Kidney epithelial cell (primary cell): ENCODE results near the gene FAM89A. TPM values are rescaled to one million over a fixed set of nuclear protein-coding genes. Genes with fewer than 3 reads are reported as not detected.

Experiments
- DNase-seq: peaks from one replicate; pipeline ENCODE4 v3.0.0-alpha.2; 2010; ENCODE audit warnings: low read depth
- H3K27me3 ChIP-seq: 2 replicates; pipeline ENCODE4 v1.6.0; 2011; ENCODE audit warnings: low read length; ENCODE audit not compliant: control insufficient read depth, insufficient read depth
- H3K36me3 ChIP-seq: 2 replicates; pipeline ENCODE4 v1.5.1; 2011; ENCODE audit warnings: low read length; ENCODE audit not compliant: control insufficient read depth, insufficient read depth
- H3K4me3 ChIP-seq: 2 replicates; pipeline ENCODE4 v1.5.1; 2011; ENCODE audit warnings: low read depth, mild to moderate bottlenecking, control low read depth, low read length
- CTCF ChIP-seq: IDR thresholded peaks from 2 replicates; pipeline ENCODE4 v1.5.1; 2011; ENCODE audit warnings: mild to moderate bottlenecking, moderate library complexity, low read length, control low read depth, inconsistent platforms; ENCODE audit not compliant: insufficient read depth, poor library complexity, severe bottlenecking
- total RNA-seq: library from RNA; depleted of rRNA; stranded (reverse); fragments of >200 nt; gene quantifications from 2 replicates; pipeline ENCODE4 v1.2.3, GENCODE V29; 2015

The FAM89A gene
- total RNA-seq, 1 donor from 2014 or later = 7.1 TPM

GRCh38 chr1:230979389-230979716, 60.7 kb downstream of the FAM89A start:
- no peaks in the 10 kb centered on the region for H3K27me3 ChIP-seq
- H3K36me3 ChIP-seq = no peaks in the 10 kb centered on the region
- no peak for DNase-seq
- peak overlapping the region; percentile 59 for H3K4me3 ChIP-seq
- no peak for TF ChIP-seq CTCF

- peak; percentile 49 for TF ChIP-seq CTCF
- peak; percentile 97 for DNase-seq
- H3K36me3 ChIP-seq = no peaks in the 10 kb centered on the region
- H3K27me3 ChIP-seq = no peaks in the 10 kb centered on the region
- H3K4me3 ChIP-seq = peak within 1 kb of the TSS; percentile 59
Observed at GRCh38 chr1:230978491-230979388, 61.3 kb downstream of the FAM89A start, which contains the start of the genes ARV1 and TTC13. TSS of gene ARV1 (plus strand) at chr1:230979094. CDS start at chr1:230979106, 12 bp downstream. TSS of gene TTC13 (minus strand) at chr1:230978861. CDS start at chr1:230978830, 31 bp downstream.

GRCh38 chr1:230977761-230978490, 62.1 kb downstream of the FAM89A start:
- Histone ChIP-seq H3K4me3 (peak overlapping the region; percentile 59), H3K36me3 (no peaks in the 10 kb centered on the region), H3K27me3 (no peaks in the 10 kb centered on the region)
- no peak for DNase-seq
- no peak for TF ChIP-seq CTCF

GRCh38 chr1:230976825-230977747, 63.0 kb downstream of the FAM89A start:
- Histone ChIP-seq H3K4me3 (no peak overlapping the region), H3K27me3 (no peaks in the 10 kb centered on the region), H3K36me3 (no peaks in the 10 kb centered on the region)
- no peak for DNase-seq
- no peak for TF ChIP-seq CTCF

- no peak for DNase-seq
- no peak overlapping the region for H3K4me3 ChIP-seq
- H3K27me3 ChIP-seq = no peaks in the 10 kb centered on the region
- no peak for TF ChIP-seq CTCF
- no peaks in the 10 kb centered on the region for H3K36me3 ChIP-seq
Observed at GRCh38 chr1:230976360-230976759, 63.7 kb downstream of the FAM89A start.
